ENCODE data around the gene UGT1A5.
A peak's percentile ranks its signal among the peaks of the same experiment; 100 is the strongest.
"Not testable (repeated sequence)": the region's sequence is repeated elsewhere in the genome, so short reads cannot be mapped to it uniquely, and the experiment has no call there.

UGT1A5 gene

DNA sequence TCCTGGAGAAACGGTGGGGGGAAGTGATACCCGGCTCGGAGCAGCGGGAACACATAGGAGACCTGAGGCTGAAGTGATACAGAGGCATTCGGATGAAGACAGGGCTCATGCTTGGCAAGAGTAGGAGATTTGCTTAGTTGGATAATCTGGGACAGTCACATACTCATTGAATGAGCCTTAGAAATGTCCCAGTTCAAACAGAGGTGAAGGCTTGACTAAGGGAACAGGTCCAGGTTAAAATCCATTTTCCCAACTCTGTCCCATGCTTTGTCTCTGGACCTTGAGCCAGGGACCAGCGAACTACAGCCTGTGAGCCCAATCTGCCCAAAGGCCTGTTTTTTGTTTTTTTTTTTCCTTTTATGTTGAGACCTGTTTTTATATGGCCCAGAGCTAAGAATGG is 18.7 kb upstream of the UGT1A5 start:
- Histone ChIP-seq H3K27me3 (ENCODE audit: control insufficient read depth, insufficient read depth, low read length, poor library complexity, severe bottlenecking) (no peaks in the 10 kb centered on the region), H3K4me1 (ENCODE audit: control insufficient read depth, insufficient read depth, low read length) (no peaks in the 10 kb centered on the region), H3K9me3 (ENCODE audit: control insufficient read depth, low read length) (no peaks in the 10 kb centered on the region), H3K27ac (ENCODE audit: insufficient read depth, low read depth, low read length, poor library complexity, severe bottlenecking) (no peak overlapping the region), H3K4me3 (ENCODE audit: insufficient read depth, low read depth, low read length) (no peak overlapping the region), H3K36me3 (ENCODE audit: control insufficient read depth, insufficient read depth, low read length) (no peaks in the 10 kb centered on the region)
- 80 to 82% methylated on average over 6 of the region's 6 CpGs for WGBS, 2 experiments

DNA sequence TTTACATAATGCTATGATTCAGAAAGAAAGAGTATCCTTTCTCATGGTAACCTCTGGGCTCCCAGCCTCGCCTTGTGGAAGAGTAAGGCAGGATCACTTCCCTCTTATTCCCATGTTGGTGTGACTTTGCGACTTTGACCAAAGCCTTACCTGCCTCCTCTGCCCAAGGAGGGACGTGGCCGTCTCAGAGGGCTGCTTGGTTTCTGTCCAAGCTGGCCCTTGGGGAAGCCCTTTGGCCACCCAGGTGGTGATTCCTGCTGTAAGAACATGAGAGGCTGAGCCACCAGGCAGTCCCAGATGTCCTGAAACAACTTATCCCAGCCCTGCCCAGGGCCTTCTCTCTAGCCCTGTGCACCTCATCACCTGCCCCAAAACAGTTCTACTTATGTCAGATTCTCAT is 14.0 kb upstream of the UGT1A5 start:
- Histone ChIP-seq H3K4me3 (ENCODE audit: insufficient read depth, low read depth, low read length) (no peak overlapping the region), H3K4me1 (ENCODE audit: control insufficient read depth, insufficient read depth, low read length) (peaks cover 8% of the 10 kb centered on the region), H3K27me3 (ENCODE audit: control insufficient read depth, insufficient read depth, low read length, poor library complexity, severe bottlenecking) (no peaks in the 10 kb centered on the region), H3K27ac (ENCODE audit: insufficient read depth, low read depth, low read length, poor library complexity, severe bottlenecking) (no peak overlapping the region), H3K9me3 (ENCODE audit: control insufficient read depth, low read length) (no peaks in the 10 kb centered on the region), H3K36me3 (ENCODE audit: control insufficient read depth, insufficient read depth, low read length) (no peaks in the 10 kb centered on the region)
- WGBS, 2 experiments: 75 to 87% methylated on average over 4 of the region's 4 CpGs

DNA sequence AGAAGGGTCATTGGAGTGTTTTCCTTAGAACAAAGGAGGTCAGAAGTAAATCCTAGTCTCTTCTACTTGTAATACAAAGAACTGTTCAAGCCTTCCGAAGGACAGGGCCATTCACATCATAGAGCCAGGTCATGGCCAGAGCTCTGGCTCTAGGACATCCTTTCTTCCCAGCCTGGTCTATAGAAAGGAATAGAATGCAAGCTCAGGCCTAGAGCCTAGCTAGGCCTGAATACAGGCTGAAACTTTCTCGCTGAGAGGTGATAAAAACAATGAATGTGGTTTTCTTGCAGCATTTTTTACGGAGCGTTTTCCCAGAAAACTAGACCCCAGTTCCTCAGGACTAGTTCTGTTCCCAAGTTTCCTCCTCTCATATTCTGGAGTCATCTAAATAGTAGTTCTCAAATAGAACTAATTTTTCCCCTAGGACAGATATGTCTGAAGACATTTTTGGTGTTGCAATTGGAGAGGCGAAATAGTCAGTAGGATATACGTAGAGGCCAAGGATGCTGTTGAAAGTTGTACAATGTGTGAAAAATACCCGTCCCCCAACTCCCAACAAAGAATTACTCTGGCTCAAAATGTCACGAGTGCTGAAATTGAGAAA is 13.2 kb upstream of the UGT1A5 start:
- no peaks in the 10 kb centered on the region for H3K36me3 ChIP-seq (ENCODE audit: control insufficient read depth, insufficient read depth, low read length)
- 83 to 84% methylated on average over 8 of the region's 8 CpGs for WGBS, 2 experiments
- H3K4me1 ChIP-seq (ENCODE audit: control insufficient read depth, insufficient read depth, low read length): peaks cover 8% of the 10 kb centered on the region
- peak overlapping the region; percentile 50 for H3K27ac ChIP-seq (ENCODE audit: insufficient read depth, low read depth, low read length, poor library complexity, severe bottlenecking)
- H3K27me3 ChIP-seq (ENCODE audit: control insufficient read depth, insufficient read depth, low read length, poor library complexity, severe bottlenecking): no peaks in the 10 kb centered on the region
- no peak overlapping the region for H3K4me3 ChIP-seq (ENCODE audit: insufficient read depth, low read depth, low read length)
- no peaks in the 10 kb centered on the region for H3K9me3 ChIP-seq (ENCODE audit: control insufficient read depth, low read length)

DNA sequence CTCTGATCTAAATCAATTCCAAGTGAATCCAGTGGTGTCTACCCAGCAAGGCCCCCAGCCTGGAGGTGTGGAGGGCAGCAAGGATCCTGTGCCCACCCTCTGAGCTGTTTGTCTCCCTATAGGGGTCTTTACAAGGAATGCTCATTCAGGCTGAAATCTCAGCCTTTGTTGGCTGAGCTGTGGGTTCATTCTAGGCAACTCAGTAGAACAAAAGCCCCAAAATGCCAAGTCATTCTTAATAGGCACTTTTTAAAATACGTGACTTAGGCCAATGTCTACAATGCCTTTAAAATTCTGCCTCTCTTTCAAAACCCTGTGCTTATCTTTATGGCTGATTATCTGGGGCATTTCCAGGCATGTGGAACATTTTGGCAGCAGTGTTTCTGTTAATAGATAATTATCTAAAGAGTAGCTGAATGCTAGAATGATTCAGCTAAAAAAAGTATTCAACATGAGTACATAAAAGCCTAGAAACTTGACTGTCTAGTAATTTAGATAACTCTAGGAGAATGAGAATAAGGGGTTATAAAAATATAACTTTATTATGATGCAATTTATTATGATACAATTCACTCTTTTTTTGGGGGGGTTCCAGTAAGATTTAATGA is 12.6 kb upstream of the UGT1A5 start:
- H3K27me3 ChIP-seq (ENCODE audit: control insufficient read depth, insufficient read depth, low read length, poor library complexity, severe bottlenecking): no peaks in the 10 kb centered on the region
- 0 to 9% methylated on average over 1 of the region's 1 CpG for WGBS, 2 experiments
- no peak overlapping the region for H3K4me3 ChIP-seq (ENCODE audit: insufficient read depth, low read depth, low read length)
- peak overlapping the region; percentile 89 for H3K27ac ChIP-seq (ENCODE audit: insufficient read depth, low read depth, low read length, poor library complexity, severe bottlenecking)
- no peaks in the 10 kb centered on the region for H3K9me3 ChIP-seq (ENCODE audit: control insufficient read depth, low read length)
- peaks cover 8% of the 10 kb centered on the region for H3K4me1 ChIP-seq (ENCODE audit: control insufficient read depth, insufficient read depth, low read length)
- no peaks in the 10 kb centered on the region for H3K36me3 ChIP-seq (ENCODE audit: control insufficient read depth, insufficient read depth, low read length)

DNA sequence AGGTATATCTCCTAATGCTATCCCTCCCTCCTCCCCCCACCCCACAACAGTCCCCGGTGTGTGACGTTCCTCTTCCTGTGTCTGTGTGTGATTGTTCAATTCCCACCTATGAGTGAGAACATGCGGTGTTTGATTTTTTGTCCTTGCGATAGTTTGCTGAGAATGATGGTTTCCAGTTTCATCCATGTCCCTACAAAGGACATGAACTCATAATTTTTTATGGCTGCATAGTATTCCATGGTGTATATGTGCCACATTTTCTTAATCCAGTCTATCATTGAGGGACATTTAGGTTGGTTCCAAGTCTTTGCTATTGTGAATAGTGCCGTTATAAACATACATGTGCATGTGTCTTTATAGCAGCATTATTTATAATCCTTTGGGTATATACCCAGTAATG is 11.9 kb upstream of the UGT1A5 start:
- WGBS, 2 experiments: 100% methylated on average over 1 of the region's 5 CpGs; no CpG with 5 or more reads in 1 of the 2 experiments
- not testable (repeated sequence) for H3K27ac ChIP-seq (ENCODE audit: insufficient read depth, low read depth, low read length, poor library complexity, severe bottlenecking); H3K27me3 ChIP-seq (ENCODE audit: control insufficient read depth, insufficient read depth, low read length, poor library complexity, severe bottlenecking); H3K36me3 ChIP-seq (ENCODE audit: control insufficient read depth, insufficient read depth, low read length); H3K4me1 ChIP-seq (ENCODE audit: control insufficient read depth, insufficient read depth, low read length); H3K4me3 ChIP-seq (ENCODE audit: insufficient read depth, low read depth, low read length); H3K9me3 ChIP-seq (ENCODE audit: control insufficient read depth, low read length)

DNA sequence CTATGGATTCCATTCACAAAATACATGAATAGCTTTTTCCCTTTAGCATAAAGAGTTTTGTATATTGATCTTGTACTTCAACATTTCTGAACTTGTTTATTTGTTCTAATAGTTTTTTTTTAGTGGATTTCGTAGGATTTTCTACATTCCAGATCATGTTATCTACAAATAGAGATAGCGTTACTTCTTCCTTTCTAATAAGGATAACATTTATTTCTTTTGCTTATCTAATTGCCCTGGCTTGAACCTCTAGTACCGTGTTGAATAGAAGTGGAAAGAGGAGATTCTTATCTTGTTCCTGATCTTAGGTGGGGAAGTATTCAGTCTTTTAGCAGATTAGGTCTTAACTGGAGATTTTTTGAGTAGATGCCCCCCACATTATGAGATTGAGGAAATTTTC is 10.5 kb upstream of the UGT1A5 start:
- Histone ChIP-seq H3K27me3 (ENCODE audit: control insufficient read depth, insufficient read depth, low read length, poor library complexity, severe bottlenecking) (no peaks in the 10 kb centered on the region), H3K4me3 (ENCODE audit: insufficient read depth, low read depth, low read length) (no peak overlapping the region), H3K36me3 (ENCODE audit: control insufficient read depth, insufficient read depth, low read length) (no peaks in the 10 kb centered on the region), H3K27ac (ENCODE audit: insufficient read depth, low read depth, low read length, poor library complexity, severe bottlenecking) (no peak overlapping the region), H3K9me3 (ENCODE audit: control insufficient read depth, low read length) (no peaks in the 10 kb centered on the region), H3K4me1 (ENCODE audit: control insufficient read depth, insufficient read depth, low read length) (peaks cover 8% of the 10 kb centered on the region)
- 91 to 94% methylated on average over 1 of the region's 3 CpGs for WGBS, 2 experiments

DNA sequence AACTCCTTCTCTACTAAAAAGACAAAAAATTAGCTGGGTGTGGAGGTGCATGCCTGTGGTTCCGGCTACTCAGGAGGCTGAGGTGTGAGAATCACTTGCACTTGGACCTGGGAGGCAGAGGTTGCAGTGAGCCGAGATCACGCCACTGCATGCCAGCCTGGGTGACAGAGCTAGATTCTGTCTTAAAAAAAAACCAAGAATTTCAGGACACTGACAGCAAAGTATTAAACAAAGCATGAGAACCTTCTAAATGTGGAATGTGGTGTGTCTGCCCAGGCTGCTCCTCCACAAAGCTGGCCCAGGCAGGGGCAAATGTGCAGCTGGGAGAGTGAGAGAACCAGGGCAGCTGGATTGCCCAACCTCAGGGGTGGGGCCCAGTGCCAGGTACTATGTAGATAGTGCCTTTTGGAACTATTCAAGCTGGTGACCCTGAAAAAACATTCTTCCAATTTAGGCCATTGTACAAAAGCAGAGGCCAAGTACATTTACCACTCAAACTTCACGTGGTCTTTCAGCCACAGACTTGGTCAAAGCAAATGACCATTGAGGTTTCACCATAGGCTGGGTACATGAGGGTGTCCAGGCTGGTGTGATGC is 6.7 kb upstream of the UGT1A5 start:
- Histone ChIP-seq H3K27ac (ENCODE audit: insufficient read depth, low read depth, low read length, poor library complexity, severe bottlenecking) (no peak overlapping the region), H3K9me3 (ENCODE audit: control insufficient read depth, low read length) (no peaks in the 10 kb centered on the region), H3K36me3 (ENCODE audit: control insufficient read depth, insufficient read depth, low read length) (no peaks in the 10 kb centered on the region), H3K27me3 (ENCODE audit: control insufficient read depth, insufficient read depth, low read length, poor library complexity, severe bottlenecking) (no peaks in the 10 kb centered on the region), H3K4me3 (ENCODE audit: insufficient read depth, low read depth, low read length) (no peak overlapping the region), H3K4me1 (ENCODE audit: control insufficient read depth, insufficient read depth, low read length) (no peaks in the 10 kb centered on the region)
- 70 to 73% methylated on average over 4 of the region's 4 CpGs for WGBS, 2 experiments

DNA sequence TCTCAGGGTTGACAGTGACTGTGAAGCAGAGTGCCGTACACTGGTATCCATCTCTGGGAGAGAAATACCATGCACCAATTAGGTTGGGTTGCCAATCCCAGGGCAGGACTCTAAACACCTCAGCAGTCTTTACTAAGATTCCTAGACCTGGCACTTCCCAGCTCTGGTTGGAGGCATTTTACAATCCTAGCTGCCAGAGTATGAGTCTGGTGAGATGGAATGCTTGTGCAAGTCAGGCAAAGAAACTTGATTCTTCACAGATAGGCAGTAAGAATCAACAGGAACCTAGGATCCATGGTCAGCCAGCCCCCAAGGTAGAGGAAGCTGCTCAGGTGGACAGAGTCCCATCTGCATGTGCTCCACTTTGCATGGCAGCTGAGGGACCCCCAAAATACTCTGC is 6.0 kb upstream of the UGT1A5 start:
- Histone ChIP-seq H3K4me3 (ENCODE audit: insufficient read depth, low read depth, low read length) (no peak overlapping the region), H3K9me3 (ENCODE audit: control insufficient read depth, low read length) (no peaks in the 10 kb centered on the region), H3K4me1 (ENCODE audit: control insufficient read depth, insufficient read depth, low read length) (no peaks in the 10 kb centered on the region), H3K27me3 (ENCODE audit: control insufficient read depth, insufficient read depth, low read length, poor library complexity, severe bottlenecking) (no peaks in the 10 kb centered on the region), H3K27ac (ENCODE audit: insufficient read depth, low read depth, low read length, poor library complexity, severe bottlenecking) (no peak overlapping the region), H3K36me3 (ENCODE audit: control insufficient read depth, insufficient read depth, low read length) (no peaks in the 10 kb centered on the region)
- WGBS, 2 experiments: 48 to 50% methylated on average over 1 of the region's 1 CpG

DNA sequence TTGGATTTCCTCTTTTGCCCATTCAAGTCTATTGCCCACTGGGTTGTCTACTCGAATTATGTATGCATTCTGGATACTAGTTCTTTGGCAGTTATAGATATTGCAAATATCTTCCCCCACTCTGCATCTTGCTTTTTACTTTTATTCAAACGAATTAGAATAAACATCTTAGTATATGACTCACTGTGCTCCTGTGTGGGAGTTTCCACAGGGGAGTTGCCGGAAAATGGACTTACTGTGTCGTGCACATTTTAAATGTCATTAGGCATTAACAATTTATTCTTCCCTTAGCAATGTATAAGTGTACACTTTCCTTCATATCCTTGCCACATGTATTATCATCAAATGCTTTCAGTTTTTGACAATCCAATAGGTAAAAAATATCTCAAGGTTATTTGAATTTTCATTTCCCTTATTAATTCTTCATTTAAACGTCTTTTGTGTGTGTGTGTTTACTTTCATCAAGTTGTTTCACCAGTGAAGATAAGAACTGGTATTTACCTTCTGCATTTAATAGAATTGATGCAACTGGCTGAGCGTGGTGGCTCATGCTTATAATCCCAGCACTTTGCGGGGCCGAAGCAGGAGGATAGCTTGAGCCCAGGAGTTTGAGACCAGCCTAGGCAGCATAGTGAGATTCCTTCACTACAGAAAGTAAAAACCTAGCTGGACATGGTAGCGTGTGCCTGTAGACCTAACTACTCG is 4.6 kb upstream of the UGT1A5 start:
- Histone ChIP-seq H3K9me3 (ENCODE audit: control insufficient read depth, low read length) (no peaks in the 10 kb centered on the region), H3K27me3 (ENCODE audit: control insufficient read depth, insufficient read depth, low read length, poor library complexity, severe bottlenecking) (no peaks in the 10 kb centered on the region), H3K36me3 (ENCODE audit: control insufficient read depth, insufficient read depth, low read length) (no peaks in the 10 kb centered on the region), H3K4me1 (ENCODE audit: control insufficient read depth, insufficient read depth, low read length) (no peaks in the 10 kb centered on the region), H3K4me3 (ENCODE audit: insufficient read depth, low read depth, low read length) (no peak overlapping the region), H3K27ac (ENCODE audit: insufficient read depth, low read depth, low read length, poor library complexity, severe bottlenecking) (no peak overlapping the region)
- 86 to 92% methylated on average over 8 to 10 of the region's 10 CpGs for WGBS, 2 experiments

DNA sequence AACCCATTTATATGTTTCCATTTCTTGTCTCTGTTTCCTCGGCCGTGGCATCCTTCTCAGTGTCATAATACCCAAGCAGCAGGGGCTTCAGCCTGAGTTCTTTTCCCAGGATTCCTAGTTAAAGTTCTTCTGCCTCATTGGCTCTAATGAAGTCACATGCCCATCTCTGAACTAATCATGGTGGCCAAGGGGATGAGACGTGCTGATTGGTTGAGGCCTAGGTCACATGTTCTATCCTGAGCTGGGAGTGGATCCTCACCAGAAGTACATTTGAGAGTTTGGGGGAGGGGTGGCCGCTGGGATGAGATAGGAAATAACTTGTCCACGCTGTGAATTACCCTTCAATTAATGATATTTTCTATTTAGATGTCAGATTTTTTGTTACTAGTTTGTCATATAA is 3.8 kb upstream of the UGT1A5 start:
- no peaks in the 10 kb centered on the region for H3K36me3 ChIP-seq (ENCODE audit: control insufficient read depth, insufficient read depth, low read length)
- WGBS, 2 experiments: 92 to 97% methylated on average over 3 to 4 of the region's 5 CpGs
- H3K9me3 ChIP-seq (ENCODE audit: control insufficient read depth, low read length): no peaks in the 10 kb centered on the region
- H3K4me3 ChIP-seq (ENCODE audit: insufficient read depth, low read depth, low read length): no peak overlapping the region
- no peaks in the 10 kb centered on the region for H3K27me3 ChIP-seq (ENCODE audit: control insufficient read depth, insufficient read depth, low read length, poor library complexity, severe bottlenecking)
- no peak overlapping the region for H3K27ac ChIP-seq (ENCODE audit: insufficient read depth, low read depth, low read length, poor library complexity, severe bottlenecking)
- H3K4me1 ChIP-seq (ENCODE audit: control insufficient read depth, insufficient read depth, low read length): no peaks in the 10 kb centered on the region
